ENCODE results near the gene NFYC. TPM values are rescaled to one million over a fixed set of nuclear protein-coding genes. Genes with fewer than 3 reads are reported as not detected.

The NFYC gene
- total RNA-seq, 1 donor from 2014 or later: 49.7 TPM

DNA sequence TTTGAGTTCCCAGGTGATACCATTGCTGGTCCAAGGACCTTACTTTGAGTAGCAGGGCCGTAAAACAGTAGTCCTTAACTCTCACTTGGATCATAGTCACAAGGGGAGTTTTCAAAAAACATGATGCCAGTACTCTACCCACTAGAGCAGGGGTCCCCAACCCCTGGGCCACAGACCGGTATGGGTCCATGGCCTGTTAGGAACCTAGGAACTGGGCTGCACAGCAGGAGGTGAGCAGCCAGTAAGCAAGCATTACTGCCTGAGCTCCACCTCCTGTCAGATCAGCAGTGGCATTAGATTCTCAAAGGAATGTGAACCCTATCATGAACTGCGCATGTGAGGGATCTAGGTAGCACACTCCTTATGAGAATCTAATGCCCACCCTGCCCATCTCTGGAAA, 52.4 kb downstream of the NFYC start:
- Mint-ChIP-seq H3K36me3 (ENCODE audit: low read depth, unreplicated experiment) (peaks cover 31% of the 10 kb centered on the region), H3K9me3 (ENCODE audit: unreplicated experiment) (no peaks in the 10 kb centered on the region), H3K27ac (ENCODE audit: unreplicated experiment) (no peak overlapping the region), H3K4me3 (ENCODE audit: unreplicated experiment) (no peak overlapping the region), H3K4me1 (ENCODE audit: unreplicated experiment) (peaks cover 25% of the 10 kb centered on the region), H3K27me3 (ENCODE audit: unreplicated experiment) (no peaks in the 10 kb centered on the region)
- no peak for DNase-seq (ENCODE audit: low spot score)
- TF ChIP-seq, protein P1, sequence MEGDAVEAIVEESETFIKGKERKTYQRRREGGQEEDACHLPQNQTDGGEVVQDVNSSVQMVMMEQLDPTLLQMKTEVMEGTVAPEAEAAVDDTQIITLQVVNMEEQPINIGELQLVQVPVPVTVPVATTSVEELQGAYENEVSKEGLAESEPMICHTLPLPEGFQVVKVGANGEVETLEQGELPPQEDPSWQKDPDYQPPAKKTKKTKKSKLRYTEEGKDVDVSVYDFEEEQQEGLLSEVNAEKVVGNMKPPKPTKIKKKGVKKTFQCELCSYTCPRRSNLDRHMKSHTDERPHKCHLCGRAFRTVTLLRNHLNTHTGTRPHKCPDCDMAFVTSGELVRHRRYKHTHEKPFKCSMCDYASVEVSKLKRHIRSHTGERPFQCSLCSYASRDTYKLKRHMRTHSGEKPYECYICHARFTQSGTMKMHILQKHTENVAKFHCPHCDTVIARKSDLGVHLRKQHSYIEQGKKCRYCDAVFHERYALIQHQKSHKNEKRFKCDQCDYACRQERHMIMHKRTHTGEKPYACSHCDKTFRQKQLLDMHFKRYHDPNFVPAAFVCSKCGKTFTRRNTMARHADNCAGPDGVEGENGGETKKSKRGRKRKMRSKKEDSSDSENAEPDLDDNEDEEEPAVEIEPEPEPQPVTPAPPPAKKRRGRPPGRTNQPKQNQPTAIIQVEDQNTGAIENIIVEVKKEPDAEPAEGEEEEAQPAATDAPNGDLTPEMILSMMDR (IDR thresholded peaks at IDR 0.05; ENCODE audit: unreplicated experiment): no peak

DNA sequence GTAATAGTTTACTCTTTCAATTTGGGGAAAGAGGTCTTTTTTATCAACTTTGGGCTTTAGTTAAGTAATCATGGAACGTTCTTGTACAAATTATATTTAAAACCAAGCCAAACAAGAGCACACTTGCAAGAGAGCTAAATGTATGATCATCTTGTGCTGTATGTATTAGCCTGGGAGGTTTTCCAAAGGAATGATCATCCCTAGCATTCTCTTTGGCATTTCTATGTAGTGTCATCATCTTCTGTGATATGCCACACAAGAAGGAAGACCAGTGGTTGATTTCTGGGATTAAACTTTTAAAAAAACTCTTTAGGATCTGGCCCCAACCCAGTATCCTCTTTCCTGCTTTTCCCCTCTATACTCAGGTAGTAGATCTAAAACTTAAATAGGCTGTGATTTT, 53.7 kb downstream of the NFYC start:
- no peak overlapping the region for H3K27ac Mint-ChIP-seq (ENCODE audit: unreplicated experiment)
- H3K36me3 Mint-ChIP-seq (ENCODE audit: low read depth, unreplicated experiment): peaks cover 23% of the 10 kb centered on the region
- TF ChIP-seq, protein P1 (IDR thresholded peaks at IDR 0.05; ENCODE audit: unreplicated experiment): no peak
- H3K4me1 Mint-ChIP-seq (ENCODE audit: unreplicated experiment): peaks cover 21% of the 10 kb centered on the region
- no peaks in the 10 kb centered on the region for H3K9me3 Mint-ChIP-seq (ENCODE audit: unreplicated experiment)
- H3K27me3 Mint-ChIP-seq (ENCODE audit: unreplicated experiment): no peaks in the 10 kb centered on the region
- DNase-seq (ENCODE audit: low spot score): no peak
- H3K4me3 Mint-ChIP-seq (ENCODE audit: unreplicated experiment): no peak overlapping the region

DNA sequence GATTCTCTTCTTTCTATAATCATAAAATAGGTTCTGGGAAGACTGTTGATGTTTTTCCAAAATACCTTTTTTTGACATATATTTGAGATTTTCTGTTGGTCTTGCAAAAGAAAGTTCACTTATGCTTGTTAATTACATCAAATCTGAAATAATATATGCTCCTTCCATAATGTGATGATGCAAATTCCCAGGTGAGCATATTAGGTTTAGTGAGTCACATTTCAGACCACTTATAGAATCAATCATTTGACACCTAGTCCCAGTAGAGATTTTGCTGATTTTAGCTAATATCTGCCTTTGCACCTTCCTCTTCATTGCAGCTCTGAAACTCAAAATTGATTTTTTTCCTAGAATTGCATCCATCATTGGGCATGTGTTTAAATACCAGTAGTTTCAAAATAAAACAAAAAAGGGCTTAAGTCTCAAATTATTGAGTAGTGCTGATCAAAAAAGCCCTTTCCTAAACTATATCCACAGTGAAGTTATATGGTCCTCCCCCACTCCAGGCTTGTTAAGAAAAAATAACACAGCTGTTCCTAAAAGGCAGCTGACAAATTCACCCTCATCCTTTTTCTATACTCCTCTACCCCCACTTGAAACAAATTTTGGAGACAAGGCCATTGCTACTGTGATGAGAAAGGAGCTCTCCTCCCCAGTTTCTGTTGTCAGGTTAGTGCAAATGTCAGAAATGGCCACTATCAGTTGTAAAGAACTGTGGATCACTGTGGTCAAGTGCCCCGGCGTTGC, 55.0 kb downstream of the NFYC start:
- Mint-ChIP-seq H3K9me3 (ENCODE audit: unreplicated experiment) (no peaks in the 10 kb centered on the region), H3K4me3 (ENCODE audit: unreplicated experiment) (no peak overlapping the region), H3K4me1 (ENCODE audit: unreplicated experiment) (peaks cover 11% of the 10 kb centered on the region), H3K27ac (ENCODE audit: unreplicated experiment) (no peak overlapping the region), H3K36me3 (ENCODE audit: low read depth, unreplicated experiment) (peaks cover 23% of the 10 kb centered on the region), H3K27me3 (ENCODE audit: unreplicated experiment) (no peaks in the 10 kb centered on the region)
- no peak for DNase-seq (ENCODE audit: low spot score)
- TF ChIP-seq, protein P1 (IDR thresholded peaks at IDR 0.05; ENCODE audit: unreplicated experiment): no peak

DNA sequence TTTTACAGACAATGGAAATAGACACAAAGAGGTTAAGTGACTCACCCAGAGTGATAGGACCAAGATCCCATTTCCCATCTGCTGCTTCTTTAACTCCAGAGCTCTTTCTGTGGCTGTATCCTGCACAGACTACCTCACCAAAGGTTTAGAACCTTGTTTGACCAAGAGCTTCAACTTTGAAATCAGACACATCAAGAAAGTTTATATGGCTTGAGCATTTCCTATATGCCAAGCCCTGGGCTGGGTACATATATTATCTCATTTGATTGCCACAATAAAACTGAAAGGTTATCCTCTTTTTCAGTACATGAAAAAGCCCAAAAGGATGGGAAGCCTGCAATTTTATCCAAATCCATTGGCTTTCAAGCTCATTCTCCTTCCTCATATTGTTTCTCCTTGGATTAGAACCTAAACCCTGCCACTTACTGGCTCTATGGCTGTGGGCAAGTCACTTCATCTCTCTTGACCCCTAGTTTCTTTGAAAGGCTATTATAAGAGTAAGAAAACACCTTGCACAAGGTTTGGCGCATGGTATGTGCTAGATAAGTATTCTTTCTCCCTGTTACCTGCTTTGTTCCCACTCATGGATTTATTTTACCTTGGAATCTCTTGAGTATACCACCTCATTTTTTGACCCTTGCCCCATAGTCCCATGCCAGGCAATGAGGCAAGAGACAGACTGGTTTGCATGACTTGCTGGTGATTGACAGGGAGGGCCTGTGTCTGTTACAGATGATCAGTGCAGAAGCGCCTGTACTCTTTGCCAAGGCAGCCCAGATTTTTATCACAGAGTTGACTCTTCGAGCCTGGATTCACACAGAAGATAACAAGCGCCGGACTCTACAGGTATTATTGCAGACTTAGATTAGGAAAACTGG, 57.6 kb downstream of the NFYC start:
- Mint-ChIP-seq H3K4me3 (ENCODE audit: unreplicated experiment) (no peak overlapping the region), H3K4me1 (ENCODE audit: unreplicated experiment) (peaks cover 4% of the 10 kb centered on the region), H3K27me3 (ENCODE audit: unreplicated experiment) (no peaks in the 10 kb centered on the region), H3K27ac (ENCODE audit: unreplicated experiment) (no peak overlapping the region), H3K36me3 (ENCODE audit: low read depth, unreplicated experiment) (peaks cover 24% of the 10 kb centered on the region), H3K9me3 (ENCODE audit: unreplicated experiment) (no peaks in the 10 kb centered on the region)
- TF ChIP-seq, protein P1 (IDR thresholded peaks at IDR 0.05; ENCODE audit: unreplicated experiment): no peak
- DNase-seq (ENCODE audit: low spot score): no peak

DNA sequence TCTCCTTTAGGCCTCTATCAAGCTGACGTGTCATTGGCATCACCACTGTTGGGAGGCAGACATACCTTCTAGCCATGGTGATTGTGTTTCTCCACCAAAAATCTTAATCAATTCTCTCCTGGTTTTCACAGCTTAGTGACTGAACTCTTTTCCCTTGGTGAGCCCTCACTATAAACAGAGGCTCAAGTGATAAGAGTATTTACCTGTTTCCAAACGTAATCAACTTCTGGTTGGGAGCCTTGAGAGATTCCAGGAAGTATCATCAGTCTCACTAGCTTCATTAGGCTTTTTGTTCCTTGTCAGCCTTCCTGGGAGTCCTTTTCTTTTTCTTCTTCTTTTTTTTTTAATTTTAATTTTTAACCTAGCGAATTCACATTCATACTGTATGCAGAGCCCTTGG, 58.3 kb downstream of the NFYC start:
- Mint-ChIP-seq H3K36me3 (ENCODE audit: low read depth, unreplicated experiment) (peaks cover 19% of the 10 kb centered on the region), H3K27ac (ENCODE audit: unreplicated experiment) (no peak overlapping the region), H3K9me3 (ENCODE audit: unreplicated experiment) (no peaks in the 10 kb centered on the region), H3K4me3 (ENCODE audit: unreplicated experiment) (no peak overlapping the region), H3K27me3 (ENCODE audit: unreplicated experiment) (no peaks in the 10 kb centered on the region), H3K4me1 (ENCODE audit: unreplicated experiment) (peaks cover 4% of the 10 kb centered on the region)
- DNase-seq (ENCODE audit: low spot score): no peak
- TF ChIP-seq, protein P1 (IDR thresholded peaks at IDR 0.05; ENCODE audit: unreplicated experiment): no peak

All from endothelial cell (in vitro differentiated cells).